H1 (cell line): ENCODE data around the gene SHC1. TPM values are rescaled to one million over a fixed set of nuclear protein-coding genes. Genes with fewer than 3 reads are reported as not detected.

ENCODE experiments used
- KDM1A ChIP-seq: fragments of 200-600, 300-600 bp; sonication (generic); IDR thresholded peaks from 2 replicates; pipeline ENCODE4 v1.7.1; 2016; ENCODE audit warnings: mild to moderate bottlenecking, low read length, borderline replicate concordance
- polyA plus RNA-seq, 7 experiments: library from polyadenylated mRNA; depleted of rRNA in 3 of 7; stranded (reverse) in 5 of 7; unstranded in 2 of 7; fragments of >200 nt in 5 of 7; fragments of 200-250 nt in 2 of 7; gene quantifications; 1 replicate in 5 of 7; 2 replicates in 1 of 7; 4 replicates in 1 of 7; pipeline versions ENCODE4 v1.2.1 to v1.2.3, GENCODE V29; 2011 to 2013; ENCODE audit warnings: missing spikeins in 2 of 7, mixed read lengths in 2 of 7
- total RNA-seq: library from RNA; stranded (reverse); fragmentation: NEBNext Ultra II Directional; extraction: Animal tissue kit (Norgen Biotek cat#: 25700); gene quantifications from 2 replicates; pipeline ENCODE4 v1.2.1, GENCODE V29; 2021

SHC1 gene
- total and polyA plus RNA-seq, 2 of the 8 experiments (the other 6 are each of a cell fraction or from before 2014, with no cell fraction given): 177 to 212 TPM

DNA sequence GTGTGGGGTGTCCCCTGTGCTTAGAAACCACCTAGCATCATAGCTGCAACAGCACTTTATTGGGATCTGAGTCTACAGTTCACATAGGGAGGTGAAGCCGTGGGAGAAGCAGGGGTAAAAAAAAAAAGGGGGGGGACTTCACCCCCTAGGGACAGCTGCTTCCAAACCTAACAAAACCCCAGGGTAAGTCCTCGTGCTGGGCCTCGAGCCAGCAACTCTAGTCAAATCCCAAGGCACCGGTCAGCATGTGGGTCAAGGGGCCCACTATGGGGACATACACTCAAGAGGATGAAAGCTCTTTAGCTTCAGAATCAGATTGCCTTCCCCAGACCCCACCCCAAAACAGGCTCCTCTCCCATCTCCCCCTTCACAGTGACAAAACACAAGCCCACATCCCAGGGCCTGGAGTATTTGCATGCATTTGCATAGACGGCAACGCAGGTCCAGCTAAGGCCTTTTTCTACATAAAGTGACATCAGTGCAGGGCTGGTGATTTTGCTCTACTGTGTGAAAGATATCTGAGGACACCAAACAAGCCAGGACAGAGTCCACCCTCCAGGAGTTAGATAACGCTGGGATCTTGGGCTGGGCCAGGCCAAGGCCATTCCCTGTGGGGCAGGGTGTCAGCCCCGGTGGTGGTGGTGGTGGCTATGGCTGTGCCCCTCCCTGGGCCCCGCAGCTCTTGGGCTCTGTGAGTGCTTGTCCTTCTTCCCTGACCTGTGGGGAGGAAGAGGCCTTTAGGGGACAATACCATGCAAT lies 26.0 kb downstream of the SHC1 start (continued):
- no peak for TF ChIP-seq KDM1A
